Caco-2 (cell line): ENCODE data around the gene LRRC27. TPM values are rescaled to one million over a fixed set of nuclear protein-coding genes. Genes with fewer than 3 reads are reported as not detected.
A peak's percentile ranks its signal among the peaks of the same experiment; 100 is the strongest.

ENCODE experiments used
- BruUV-seq: library from RNA; stranded (reverse); fragments of 400-500 nt; replicated peaks from 2 replicates; lab custom pipeline; 2021; lab: Mats Ljungman, UMichigan
- CTCF ChIA-PET: fragments of 300-600 bp; sonication (Branson Sonifier 250); formaldehyde crosslinking; loops from one replicate; lab custom pipeline; 2022; ENCODE audit warnings: antibody characterized with exemption; lab: Charles Lee
- POLR2A ChIA-PET: fragments of 300-600 bp; sonication (Branson Sonifier 250); formaldehyde crosslinking; loops from one replicate; lab custom pipeline; 2022; ENCODE audit warnings: antibody characterized with exemption; lab: Charles Lee
- DNase-seq, 2 experiments: peaks; one replicate each; pipeline versions ENCODE4 v3.0.0 to v3.0.0-alpha.2; 2020 to 2022
- H3K27me3 ChIP-seq: replicated peaks from 2 replicates; pipeline ENCODE4 v1.6.0; 2011; ENCODE audit warnings: low read length; ENCODE audit not compliant: control insufficient read depth, insufficient read depth
- H3K36me3 ChIP-seq: 2 replicates; pipeline ENCODE4 v1.5.1; 2011; ENCODE audit warnings: low read length; ENCODE audit not compliant: control insufficient read depth, insufficient read depth
- H3K4me1 ChIP-seq: fragments of 250-450 bp; sonication (Bioruptor Pico); 2 replicates; pipeline ENCODE4 v1.5.1; 2020; ENCODE audit warnings: mild to moderate bottlenecking
- H3K4me3 ChIP-seq: 2 replicates; pipeline ENCODE4 v1.5.1; 2011; ENCODE audit warnings: low read depth, mild to moderate bottlenecking, control low read depth, low read length
- H3K9me3 ChIP-seq: fragments of 250-450 bp; sonication (Bioruptor Pico); 2 replicates; pipeline ENCODE4 v1.5.1; 2020; ENCODE audit warnings: mild to moderate bottlenecking, moderate library complexity
- H3K27ac Mint-ChIP-seq: one replicate; pipeline ENCODE4 v1.8.0; 2022; ENCODE audit warnings: mixed read lengths; ENCODE audit not compliant: unreplicated experiment
- H3K27me3 Mint-ChIP-seq: one replicate; pipeline ENCODE4 v1.8.0; 2022; ENCODE audit warnings: mixed read lengths; ENCODE audit not compliant: insufficient read depth, unreplicated experiment
- H3K36me3 Mint-ChIP-seq: one replicate; pipeline ENCODE4 v1.8.0; 2022; ENCODE audit warnings: mild to moderate bottlenecking, mixed read lengths; ENCODE audit not compliant: insufficient read depth, unreplicated experiment
- H3K4me1 Mint-ChIP-seq: one replicate; pipeline ENCODE4 v1.8.0; 2022; ENCODE audit warnings: low read depth, mixed read lengths; ENCODE audit not compliant: unreplicated experiment
- H3K4me3 Mint-ChIP-seq: one replicate; pipeline ENCODE4 v1.8.0; 2022; ENCODE audit warnings: mild to moderate bottlenecking, moderate library complexity, mixed read lengths; ENCODE audit not compliant: unreplicated experiment
- H3K9me3 Mint-ChIP-seq: one replicate; pipeline ENCODE4 v1.8.0; 2022; ENCODE audit warnings: mixed read lengths; ENCODE audit not compliant: unreplicated experiment
- CTCF ChIP-seq, 2 experiments: fragments of 200-600 bp in 1 of 2; IDR thresholded peaks; 1 replicate in 1 of 2; 2 replicates in 1 of 2; pipeline versions ENCODE4 v1.5.1 to v1.8.0; 2011 to 2022; ENCODE audit warnings: antibody characterized with exemption in 1 of 2, control low read depth in 1 of 2, inconsistent platforms in 1 of 2, low read depth in 1 of 2, low read length in 1 of 2, mild to moderate bottlenecking in 1 of 2, moderate library complexity in 1 of 2; ENCODE audit not compliant: insufficient read depth in 1 of 2, severe bottlenecking in 1 of 2, unreplicated experiment in 1 of 2
- intact Hi-C: fragments of 100-400 bp; cut with micrococcal nuclease; formaldehyde crosslinking; loops from one replicate; pipeline ENCODE4 v1.10.0; 2022; ENCODE audit not compliant: unreplicated experiment
- total RNA-seq: library from RNA; stranded (reverse); gene quantifications from 2 replicates; pipeline ENCODE4 v1.2.3, GENCODE V29; 2022

The LRRC27 gene
- total RNA-seq, 1 experiment from 2014 or later, result 11.7 TPM

DNA sequence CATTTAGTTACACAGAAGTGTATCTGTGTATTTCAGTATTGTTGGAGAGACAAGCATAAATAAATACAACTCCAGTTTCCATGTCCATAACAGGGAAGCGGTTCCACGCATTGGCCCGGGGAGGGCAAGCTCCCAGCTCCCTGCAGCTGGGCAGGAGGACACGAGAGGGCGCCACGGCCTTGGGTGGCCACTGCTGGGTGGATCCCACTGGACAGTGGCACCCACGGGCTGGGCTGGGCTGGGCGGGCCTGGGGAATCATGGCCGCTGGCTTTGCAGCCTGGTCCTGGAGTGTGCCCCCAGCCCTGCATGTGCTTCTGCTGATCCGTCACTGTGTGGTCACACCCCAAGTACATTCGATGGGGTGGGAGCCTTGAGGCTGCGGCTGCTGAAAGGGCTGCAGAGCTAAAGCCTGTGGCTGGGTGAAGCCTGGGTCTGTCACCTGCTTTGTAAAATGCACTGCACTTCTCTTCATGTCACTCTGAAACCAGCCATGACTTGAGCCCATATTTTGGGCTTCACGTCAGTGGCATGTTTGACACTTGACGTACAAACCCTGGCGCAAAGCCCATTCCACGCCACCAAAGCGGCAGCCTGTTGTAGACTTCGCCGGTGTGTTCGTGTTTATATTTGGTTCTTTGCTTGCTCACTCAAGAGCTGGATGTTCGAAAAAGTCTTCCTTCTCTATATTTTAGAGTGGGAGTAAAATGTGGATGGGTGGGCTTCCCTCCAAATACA, 27.5 kb downstream of the LRRC27 start:
- no peak overlapping the region for H3K4me3 ChIP-seq
- ChIA-PET POLR2A (no interaction called here), CTCF (no interaction called here)
- H3K4me3 Mint-ChIP-seq, result no peak overlapping the region
- no peak for TF ChIP-seq CTCF (IDR thresholded peaks at IDR 0.05; ENCODE audit: insufficient read depth in 1 of 2, low read depth in 1 of 2, low read length in 1 of 2, severe bottlenecking in 1 of 2, unreplicated experiment in 1 of 2)
- H3K9me3 Mint-ChIP-seq, result no peaks in the 10 kb centered on the region
- no peaks in the 10 kb centered on the region for H3K4me1 ChIP-seq
- no peak overlapping the region for H3K27ac Mint-ChIP-seq
- no peaks in the 10 kb centered on the region for H3K27me3 ChIP-seq
- BruUV-seq, result no TSS peak
- no peaks in the 10 kb centered on the region for H3K9me3 ChIP-seq
- intact Hi-C loops, result no loop called here
- H3K27me3 Mint-ChIP-seq, result no peaks in the 10 kb centered on the region
- H3K36me3 Mint-ChIP-seq, result no peaks in the 10 kb centered on the region
- H3K36me3 ChIP-seq, result no peaks in the 10 kb centered on the region
- DNase-seq, result no peak
- H3K4me1 Mint-ChIP-seq, result no peaks in the 10 kb centered on the region

DNA sequence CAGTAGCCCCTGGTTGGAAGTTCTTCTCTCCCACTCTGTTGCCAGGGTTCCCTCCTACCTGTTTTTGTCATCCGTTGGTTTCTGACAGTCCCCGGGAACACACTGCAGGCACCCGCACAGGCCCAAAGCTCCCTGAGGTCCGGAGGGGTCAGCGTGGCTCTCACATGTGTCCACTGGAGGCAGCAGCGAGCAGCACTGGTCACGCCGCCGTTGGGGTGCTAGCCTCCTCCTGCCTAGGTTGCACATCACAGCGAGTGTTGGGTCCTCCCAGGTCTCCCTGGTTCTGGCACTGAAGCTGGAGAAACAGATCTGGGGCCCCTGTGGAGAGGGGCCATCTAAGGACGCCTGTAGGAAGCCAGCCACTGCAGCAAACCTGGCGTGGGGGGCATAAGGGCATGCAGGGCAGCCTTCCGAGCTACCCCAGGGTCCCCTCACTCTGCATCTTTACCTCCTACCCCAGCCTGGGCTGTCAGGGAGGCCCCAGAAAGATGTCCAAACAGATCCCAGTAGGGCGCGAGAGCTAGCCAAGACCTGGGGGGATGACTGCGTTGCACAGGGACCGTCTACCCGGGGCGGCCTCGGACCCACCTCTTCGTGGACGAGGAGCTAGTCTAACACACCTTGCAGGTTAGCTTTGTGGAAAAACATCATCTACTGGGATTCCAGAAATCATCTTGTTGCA, 28.9 kb downstream of the LRRC27 start:
- H3K9me3 Mint-ChIP-seq, result no peaks in the 10 kb centered on the region
- no peaks in the 10 kb centered on the region for H3K27me3 Mint-ChIP-seq
- H3K27ac Mint-ChIP-seq, result no peak overlapping the region
- no peaks in the 10 kb centered on the region for H3K4me1 ChIP-seq
- ChIA-PET CTCF (interaction anchor here (0.6 to 1.3 kb wide), 3 partner anchors 25 to 86 kb away, joined by 3 to 5 read pairs (median 4); partner anchors contain the start of gene STK32C), POLR2A (no interaction called here)
- no peaks in the 10 kb centered on the region for H3K27me3 ChIP-seq
- H3K36me3 ChIP-seq, result no peaks in the 10 kb centered on the region
- no peak overlapping the region for H3K4me3 ChIP-seq
- no peaks in the 10 kb centered on the region for H3K9me3 ChIP-seq
- intact Hi-C loops, result no loop called here
- H3K36me3 Mint-ChIP-seq, result no peaks in the 10 kb centered on the region
- TF ChIP-seq CTCF (IDR thresholded peaks at IDR 0.05; ENCODE audit: insufficient read depth in 1 of 2, low read depth in 1 of 2, low read length in 1 of 2, severe bottlenecking in 1 of 2, unreplicated experiment in 1 of 2), result peak; percentile 69 to 77
- H3K4me3 Mint-ChIP-seq, result no peak overlapping the region
- BruUV-seq, result no TSS peak
- no peaks in the 10 kb centered on the region for H3K4me1 Mint-ChIP-seq
- peak in 1 of 2 experiments; percentile 56 for DNase-seq

GRCh38 chr10:132361581-132362101, 29.6 kb downstream of the LRRC27 start:
- CTCF ChIA-PET, result interaction anchor here (1.3 kb wide), 1 partner anchor 85 kb away, joined by 4 read pairs; no protein-coding TSS in a partner anchor
- Histone ChIP-seq H3K4me1 (no peaks in the 10 kb centered on the region), H3K4me3 (no peak overlapping the region), H3K36me3 (no peaks in the 10 kb centered on the region), H3K9me3 (no peaks in the 10 kb centered on the region), H3K27me3 (no peaks in the 10 kb centered on the region)
- DNase-seq, result no peak
- no peaks in the 10 kb centered on the region for H3K27me3 Mint-ChIP-seq
- POLR2A ChIA-PET, result no interaction called here
- no peaks in the 10 kb centered on the region for H3K36me3 Mint-ChIP-seq
- BruUV-seq, result no TSS peak
- no peak overlapping the region for H3K4me3 Mint-ChIP-seq
- H3K27ac Mint-ChIP-seq, result no peak overlapping the region
- TF ChIP-seq CTCF (IDR thresholded peaks at IDR 0.05; ENCODE audit: insufficient read depth in 1 of 2, low read depth in 1 of 2, low read length in 1 of 2, severe bottlenecking in 1 of 2, unreplicated experiment in 1 of 2), result no peak
- intact Hi-C loops, result no loop called here
- H3K4me1 Mint-ChIP-seq, result no peaks in the 10 kb centered on the region
- no peaks in the 10 kb centered on the region for H3K9me3 Mint-ChIP-seq
